GM12878 (cell line): ENCODE data around the gene STXBP1. TPM values are rescaled to one million over a fixed set of nuclear protein-coding genes. Genes with fewer than 3 reads are reported as not detected.

Experiments
- ATAC-seq: fragments of 200-7000 bp; cut with Tn5 transposase; 3 replicates; pipeline ENCODE4 v1.9.1; 2020; ENCODE audit warnings: mild to moderate bottlenecking, moderate library complexity
- BruUV-seq: library from RNA; stranded (reverse); fragments of 400-500 nt; replicated peaks from 2 replicates; lab custom pipeline; 2021; lab: Mats Ljungman, UMichigan
- CTCF ChIA-PET: fragments of 300-600 bp; sonication (Branson Sonifier 250); formaldehyde crosslinking; extraction: SDS; loops from one replicate; lab custom pipeline; 2021; ENCODE audit warnings: inconsistent platforms; lab: Yijun Ruan, JAX
- POLR2A ChIA-PET: fragments of 350-600 bp; formaldehyde crosslinking; extraction: SDS; loops from one replicate; lab custom pipeline; 2021; ENCODE audit warnings: inconsistent platforms; lab: Charles Lee
- RAD21 ChIA-PET: fragments of 300-600 bp; sonication (Branson Sonifier 250); formaldehyde crosslinking; loops from one replicate; lab custom pipeline; 2023; ENCODE audit warnings: antibody characterized with exemption; ENCODE audit not compliant: unreplicated experiment; lab: Charles Lee
- SMC1A ChIA-PET: fragments of 300-600 bp; sonication (Branson Sonifier 250); formaldehyde crosslinking; loops from one replicate; lab custom pipeline; 2023; ENCODE audit not compliant: unreplicated experiment, uncharacterized antibody; lab: Charles Lee
- DNase-seq: peaks from one replicate; pipeline ENCODE4 v3.0.0-alpha.2; 2011; ENCODE audit warnings: low read depth, low spot score
- FAIRE-seq: peaks from 3 replicates; lab custom pipeline; 2011; peaks lifted over from hg19 to GRCh38; lab: Jason Lieb, UNC
- H2AFZ ChIP-seq: 2 replicates; pipeline ENCODE4 v1.6.0; 2011; ENCODE audit warnings: low read depth, low read length, control low read depth; ENCODE audit not compliant: control insufficient read depth
- H3K27ac ChIP-seq: 2 replicates; pipeline ENCODE4 v1.5.1; 2011; ENCODE audit warnings: control low read depth; ENCODE audit not compliant: control insufficient read depth, insufficient read depth
- H3K27me3 ChIP-seq, 2 experiments: replicated peaks in 1 of 2; 2 replicates each; pipeline versions ENCODE4 v1.6.0 to v1.6.1; 2011; ENCODE audit warnings: low read length in 1 of 2; ENCODE audit not compliant: control insufficient read depth in 2 of 2, insufficient read depth in 2 of 2
- H3K36me3 ChIP-seq, 2 experiments: 2 replicates each; pipeline ENCODE4 v1.5.1; 2011; ENCODE audit warnings: low read length in 1 of 2; ENCODE audit not compliant: control insufficient read depth in 2 of 2, insufficient read depth in 2 of 2
- H3K4me1 ChIP-seq: 2 replicates; pipeline ENCODE4 v1.6.1; 2011; ENCODE audit warnings: mild to moderate bottlenecking, low read length, moderate library complexity, mixed read lengths; ENCODE audit not compliant: control insufficient read depth, insufficient read depth
- H3K4me2 ChIP-seq: 2 replicates; pipeline ENCODE4 v1.6.0; 2011; ENCODE audit warnings: control low read depth; ENCODE audit not compliant: control insufficient read depth, insufficient read depth
- H3K4me3 ChIP-seq: fragments of 200-600 bp; sonication (generic); 2 replicates; pipeline ENCODE4 v1.5.1; 2016
- H3K79me2 ChIP-seq: 2 replicates; pipeline ENCODE4 v1.6.0; 2011; ENCODE audit warnings: low read length; ENCODE audit not compliant: control insufficient read depth, insufficient read depth
- H3K9ac ChIP-seq: 2 replicates; pipeline ENCODE4 v1.8.0; 2011; ENCODE audit warnings: low read length, control low read depth, mixed read lengths; ENCODE audit not compliant: control insufficient read depth, insufficient read depth
- H3K9me3 ChIP-seq: replicated peaks from 3 replicates; pipeline ENCODE4 v1.5.1; 2011; ENCODE audit warnings: mild to moderate bottlenecking, low read length; ENCODE audit not compliant: control insufficient read depth, insufficient read depth
- H4K20me1 ChIP-seq: 2 replicates; pipeline ENCODE4 v1.6.0; 2011; ENCODE audit not compliant: control insufficient read depth, insufficient read depth
- BCL11A ChIP-seq: IDR thresholded peaks from 2 replicates; pipeline ENCODE4 v1.6.1; 2011; ENCODE audit warnings: low read depth, low read length
- BMI1 ChIP-seq: fragments of 450-650 bp; IDR thresholded peaks from 2 replicates; pipeline ENCODE4 v1.6.1; 2016; ENCODE audit warnings: mild to moderate bottlenecking, moderate library complexity, borderline replicate concordance
- CBX3 ChIP-seq: fragments of 200-600 bp; sonication (generic); IDR thresholded peaks from 2 replicates; pipeline ENCODE4 v1.6.1; 2016; ENCODE audit warnings: low read depth, borderline replicate concordance
- CBX5 ChIP-seq: sonication (generic); IDR thresholded peaks from 2 replicates; pipeline ENCODE4 v1.6.1; 2016; ENCODE audit warnings: low read depth, moderate library complexity, mild to moderate bottlenecking, inconsistent platforms
- CREM ChIP-seq: IDR thresholded peaks from 2 replicates; pipeline ENCODE4 v1.6.1; 2014; ENCODE audit warnings: antibody characterized with exemption, low read depth
- GABPA ChIP-seq: IDR thresholded peaks from 2 replicates; pipeline ENCODE4 v1.6.1; 2014; ENCODE audit warnings: antibody characterized with exemption, low read depth, mild to moderate bottlenecking, inconsistent platforms
- IKZF2 ChIP-seq, 2 experiments: fragments of 450-650 bp; IDR thresholded peaks; 2 replicates each; pipeline ENCODE4 v1.6.1; 2017; ENCODE audit warnings: mild to moderate bottlenecking in 2 of 2, moderate library complexity in 2 of 2
- JUNB ChIP-seq: IDR thresholded peaks from 2 replicates; pipeline ENCODE4 v1.6.1; 2016; ENCODE audit warnings: antibody characterized with exemption, mild to moderate bottlenecking
- KDM1A ChIP-seq: fragments of 200-600 bp; sonication (generic); IDR thresholded peaks from 2 replicates; pipeline ENCODE4 v1.6.1; 2016; ENCODE audit warnings: borderline replicate concordance
- MXI1 ChIP-seq: fragments of 150-350 bp; IDR thresholded peaks from 2 replicates; pipeline ENCODE4 v1.6.1; 2011; ENCODE audit warnings: low read depth, mild to moderate bottlenecking, inconsistent platforms, low read length, improper control_type of control experiment
- NBN ChIP-seq: fragments of 450-650 bp; IDR thresholded peaks from 2 replicates; pipeline ENCODE4 v1.6.1; 2016
- NFIC ChIP-seq: IDR thresholded peaks from 2 replicates; pipeline ENCODE4 v1.6.1; 2012; ENCODE audit warnings: low read depth, mild to moderate bottlenecking, inconsistent platforms, low read length, moderate library complexity
- POLR2A ChIP-seq: IDR thresholded peaks from 2 replicates; pipeline ENCODE4 v1.6.1; 2011; ENCODE audit warnings: low read depth, mild to moderate bottlenecking, low read length
- POLR2AphosphoS2 ChIP-seq: IDR thresholded peaks from 2 replicates; pipeline ENCODE4 v1.6.1; 2011; ENCODE audit warnings: low read depth, mild to moderate bottlenecking, low read length, improper control_type of control experiment, moderate library complexity
- POU2F2 ChIP-seq: IDR thresholded peaks from 3 replicates; pipeline ENCODE4 v1.6.1; 2011; ENCODE audit warnings: low read depth, mild to moderate bottlenecking, low read length, borderline replicate concordance
- RUNX3 ChIP-seq: IDR thresholded peaks from 2 replicates; pipeline ENCODE4 v1.6.1; 2012; ENCODE audit warnings: low read length, inconsistent platforms
- SMAD1 ChIP-seq: fragments of 450-650 bp; IDR thresholded peaks from 2 replicates; pipeline ENCODE4 v1.6.1; 2018; ENCODE audit warnings: mild to moderate bottlenecking, low read depth; ENCODE audit not compliant: partially characterized antibody
- SRF ChIP-seq, 2 experiments: IDR thresholded peaks; 2 replicates each; pipeline ENCODE4 v1.6.1; 2011; ENCODE audit warnings: low read depth in 2 of 2, low read length in 2 of 2, mild to moderate bottlenecking in 1 of 2, moderate library complexity in 1 of 2
- WGBS: methylation state at CpG from one replicate; pipeline ENCODE4 v1.1.6; 2016; ENCODE audit warnings: low lambda C conversion rate; ENCODE audit not compliant: insufficient replicate concordance, insufficient coverage; ENCODE audit errors: missing lambda C conversion rate; 5-methylcytosine and 5-hydroxymethylcytosine counted together
- in situ Hi-C: fragments of 300-500 bp; cut with MboI; formaldehyde crosslinking; loops from 9 replicates; pipeline ENCODE4 v1.14.3; 2018; ENCODE audit warnings: mixed read lengths
- intact Hi-C: fragments of 100-400 bp; cut with micrococcal nuclease; formaldehyde crosslinking; loops from one replicate; pipeline ENCODE4 v1.14.2; 2022; ENCODE audit not compliant: unreplicated experiment
- polyA plus RNA-seq, 11 experiments: library from polyadenylated mRNA; depleted of rRNA in 4 of 11; unstranded in 6 of 11; stranded (reverse) in 5 of 11; fragments of >200 nt; fragmentation: Nextera tagmentation in 4 of 11; fragmentation: Illumina TruSeq in 1 of 11; extraction: Ambion mirVana in 4 of 11; extraction: Trizol in 1 of 11; gene quantifications; 1 replicate in 1 of 11; 2 replicates in 10 of 11; pipeline versions ENCODE4 v1.2.1 to v1.2.3, GENCODE V29; 2011 to 2016; ENCODE audit warnings: inconsistent platforms in 2 of 11, missing spikeins in 2 of 11, low read depth in 1 of 11
- total RNA-seq, 4 experiments: library from RNA; depleted of rRNA in 3 of 4; stranded (reverse); fragments of >200 nt in 3 of 4; fragmentation: Illumina TruSeq in 1 of 4; extraction: Trizol in 1 of 4; gene quantifications; 2 replicates each; pipeline versions ENCODE4 v1.2.1 to v1.2.3, GENCODE V29; 2013 to 2021
- TF ChIP-seq, protein P1 (sequence below): IDR thresholded peaks from 2 replicates; pipeline ENCODE4 v1.6.1; 2011; ENCODE audit warnings: mild to moderate bottlenecking, low read depth, low read length, moderate library complexity; ENCODE audit not compliant: insufficient replicate concordance
- TF ChIP-seq, protein P2 (sequence below): fragments of 450-650 bp; IDR thresholded peaks from 2 replicates; pipeline ENCODE4 v1.6.1; 2017; ENCODE audit warnings: mild to moderate bottlenecking, low read depth, inconsistent platforms; ENCODE audit not compliant: poor library complexity, severe bottlenecking

Gene STXBP1
- total and polyA plus RNA-seq, 10 of the 15 experiments (the other 5 are each of a cell fraction or from before 2014, with no cell fraction given) = 0.08 to 0.85 (median 0.31) TPM; not detected in 3

DNA sequence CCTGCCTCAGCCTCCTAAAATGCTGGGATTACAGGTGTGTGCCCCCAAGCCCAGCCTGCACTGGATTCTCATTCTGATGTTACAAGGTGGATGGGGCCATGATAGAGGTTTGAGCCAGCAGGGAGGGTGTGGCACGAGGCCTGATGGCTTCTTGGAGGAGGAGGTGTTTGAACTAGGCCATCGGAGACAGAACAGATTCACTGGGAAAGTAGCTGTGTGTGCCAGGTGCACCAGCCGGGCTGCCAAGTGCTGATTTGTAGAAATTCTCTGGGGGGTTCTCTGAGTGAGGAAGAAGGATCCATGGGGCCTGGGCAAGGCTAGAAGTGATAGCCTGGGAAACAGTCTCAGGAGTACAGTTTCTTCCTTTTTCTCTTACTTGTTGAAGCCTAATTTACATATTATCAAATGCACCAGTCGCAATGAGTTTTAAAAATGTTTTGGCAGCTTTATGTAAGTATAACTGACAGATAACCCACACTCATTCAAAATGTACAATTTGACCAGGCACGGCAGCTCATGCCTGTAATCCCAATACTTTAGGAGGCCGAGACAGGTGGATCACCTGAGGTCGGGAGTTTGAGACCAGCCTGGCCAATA is 31.1 kb upstream of the STXBP1 start:
- no peaks in the 10 kb centered on the region for H3K36me3 ChIP-seq
- H3K4me2 ChIP-seq = no peak overlapping the region
- ChIA-PET RAD21 (no interaction called here), SMC1A (no interaction called here), CTCF (interaction anchor here (1.0 to 1.2 kb wide), 2 partner anchors 10 to 77 kb away, joined by 3 read pairs; no protein-coding TSS in a partner anchor), POLR2A (no interaction called here)
- no peak overlapping the region for H3K27ac ChIP-seq
- no peak for ATAC-seq
- H3K9ac ChIP-seq = no peak overlapping the region
- no peak for DNase-seq
- H2AFZ ChIP-seq = no peak overlapping the region
- FAIRE-seq = no peak
- peaks cover 7% of the 10 kb centered on the region for H3K4me1 ChIP-seq
- TF ChIP-seq CREM = no peak
- TF ChIP-seq NBN = no peak
- TF ChIP-seq, protein P1, sequence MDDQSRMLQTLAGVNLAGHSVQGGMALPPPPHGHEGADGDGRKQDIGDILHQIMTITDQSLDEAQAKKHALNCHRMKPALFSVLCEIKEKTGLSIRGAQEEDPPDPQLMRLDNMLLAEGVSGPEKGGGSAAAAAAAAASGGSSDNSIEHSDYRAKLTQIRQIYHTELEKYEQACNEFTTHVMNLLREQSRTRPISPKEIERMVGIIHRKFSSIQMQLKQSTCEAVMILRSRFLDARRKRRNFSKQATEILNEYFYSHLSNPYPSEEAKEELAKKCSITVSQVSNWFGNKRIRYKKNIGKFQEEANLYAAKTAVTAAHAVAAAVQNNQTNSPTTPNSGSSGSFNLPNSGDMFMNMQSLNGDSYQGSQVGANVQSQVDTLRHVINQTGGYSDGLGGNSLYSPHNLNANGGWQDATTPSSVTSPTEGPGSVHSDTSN = no peak
- no peak for TF ChIP-seq CBX5
- TF ChIP-seq CBX3 = no peak
- TF ChIP-seq RUNX3 = no peak
- no peak for TF ChIP-seq POLR2AphosphoS2
- TF ChIP-seq POLR2A = no peak
- TF ChIP-seq, protein P2, sequence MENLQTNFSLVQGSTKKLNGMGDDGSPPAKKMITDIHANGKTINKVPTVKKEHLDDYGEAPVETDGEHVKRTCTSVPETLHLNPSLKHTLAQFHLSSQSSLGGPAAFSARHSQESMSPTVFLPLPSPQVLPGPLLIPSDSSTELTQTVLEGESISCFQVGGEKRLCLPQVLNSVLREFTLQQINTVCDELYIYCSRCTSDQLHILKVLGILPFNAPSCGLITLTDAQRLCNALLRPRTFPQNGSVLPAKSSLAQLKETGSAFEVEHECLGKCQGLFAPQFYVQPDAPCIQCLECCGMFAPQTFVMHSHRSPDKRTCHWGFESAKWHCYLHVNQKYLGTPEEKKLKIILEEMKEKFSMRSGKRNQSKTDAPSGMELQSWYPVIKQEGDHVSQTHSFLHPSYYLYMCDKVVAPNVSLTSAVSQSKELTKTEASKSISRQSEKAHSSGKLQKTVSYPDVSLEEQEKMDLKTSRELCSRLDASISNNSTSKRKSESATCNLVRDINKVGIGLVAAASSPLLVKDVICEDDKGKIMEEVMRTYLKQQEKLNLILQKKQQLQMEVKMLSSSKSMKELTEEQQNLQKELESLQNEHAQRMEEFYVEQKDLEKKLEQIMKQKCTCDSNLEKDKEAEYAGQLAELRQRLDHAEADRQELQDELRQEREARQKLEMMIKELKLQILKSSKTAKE = no peak
- TF ChIP-seq BCL11A = no peak
- TF ChIP-seq BMI1 = no peak
- TF ChIP-seq JUNB = no peak
- no peak for TF ChIP-seq IKZF2 (IDR thresholded peaks at IDR 0.05)
- no peak for TF ChIP-seq SRF (IDR thresholded peaks at IDR 0.05; ENCODE audit: low read depth in 2 of 2, low read length in 2 of 2)
- no peak for TF ChIP-seq POU2F2
- TF ChIP-seq MXI1 = no peak
- no peak for TF ChIP-seq SMAD1
- no peak for TF ChIP-seq GABPA
- no peak for TF ChIP-seq NFIC
- TF ChIP-seq KDM1A = no peak
- WGBS = 41% methylated on average over 7 of the region's 7 CpGs
- no peaks in the 10 kb centered on the region for H3K79me2 ChIP-seq
- in situ Hi-C loops (no loop called here), intact Hi-C loops (no loop called here)
- H3K4me3 ChIP-seq = no peak overlapping the region
- no peaks in the 10 kb centered on the region for H4K20me1 ChIP-seq
- no peaks in the 10 kb centered on the region for H3K27me3 ChIP-seq
- peaks cover 2% of the 10 kb centered on the region; the same call in 1 of the 3 replicates for H3K9me3 ChIP-seq
- no TSS peak for BruUV-seq
